ENCODE results near the gene DOCK3.

DNA sequence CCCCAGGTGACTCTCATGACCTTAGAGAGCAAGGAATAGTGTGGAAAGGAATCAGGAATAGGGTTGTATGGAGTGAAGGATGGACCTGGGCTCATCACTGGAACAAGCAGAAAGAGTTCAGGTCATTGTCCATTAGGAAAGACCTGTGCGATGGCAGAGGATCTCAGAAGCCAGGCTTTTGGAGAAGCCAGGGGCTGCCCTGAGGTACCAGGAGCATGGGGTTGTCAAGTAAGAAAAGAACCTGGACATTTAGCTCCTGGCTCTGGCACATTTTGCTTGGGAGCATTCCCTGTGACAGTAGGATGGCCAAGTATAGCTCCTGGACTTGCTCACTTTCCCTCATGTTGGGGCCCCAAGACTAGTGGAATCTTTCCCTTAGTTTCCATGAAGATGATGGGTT, 657.4 kb downstream of the DOCK3 start:
- TF ChIP-seq POLR2A (IDR thresholded peaks at IDR 0.05; ENCODE audit: low read depth, low read length) (no peak), MXI1 (IDR thresholded peaks at IDR 0.05; ENCODE audit: borderline replicate concordance, low read depth, low read length) (no peak), BHLHE40 (IDR thresholded peaks at IDR 0.05; ENCODE audit: low read depth, low read length) (no peak), CHD1 (IDR thresholded peaks at IDR 0.05; ENCODE audit: low read depth, low read length) (no peak), RCOR1 (IDR thresholded peaks at IDR 0.05; ENCODE audit: insufficient replicate concordance, low read length) (no peak), FOS (IDR thresholded peaks at IDR 0.05; ENCODE audit: low read depth, low read length) (no peak), CEBPB (IDR thresholded peaks at IDR 0.05; ENCODE audit: low read depth, low read length) (no peak), RFX5 (IDR thresholded peaks at IDR 0.05; ENCODE audit: low read depth, low read length) (no peak), SMC3 (IDR thresholded peaks at IDR 0.05; ENCODE audit: low read depth, low read length) (no peak)
- TF ChIP-seq, protein P1, sequence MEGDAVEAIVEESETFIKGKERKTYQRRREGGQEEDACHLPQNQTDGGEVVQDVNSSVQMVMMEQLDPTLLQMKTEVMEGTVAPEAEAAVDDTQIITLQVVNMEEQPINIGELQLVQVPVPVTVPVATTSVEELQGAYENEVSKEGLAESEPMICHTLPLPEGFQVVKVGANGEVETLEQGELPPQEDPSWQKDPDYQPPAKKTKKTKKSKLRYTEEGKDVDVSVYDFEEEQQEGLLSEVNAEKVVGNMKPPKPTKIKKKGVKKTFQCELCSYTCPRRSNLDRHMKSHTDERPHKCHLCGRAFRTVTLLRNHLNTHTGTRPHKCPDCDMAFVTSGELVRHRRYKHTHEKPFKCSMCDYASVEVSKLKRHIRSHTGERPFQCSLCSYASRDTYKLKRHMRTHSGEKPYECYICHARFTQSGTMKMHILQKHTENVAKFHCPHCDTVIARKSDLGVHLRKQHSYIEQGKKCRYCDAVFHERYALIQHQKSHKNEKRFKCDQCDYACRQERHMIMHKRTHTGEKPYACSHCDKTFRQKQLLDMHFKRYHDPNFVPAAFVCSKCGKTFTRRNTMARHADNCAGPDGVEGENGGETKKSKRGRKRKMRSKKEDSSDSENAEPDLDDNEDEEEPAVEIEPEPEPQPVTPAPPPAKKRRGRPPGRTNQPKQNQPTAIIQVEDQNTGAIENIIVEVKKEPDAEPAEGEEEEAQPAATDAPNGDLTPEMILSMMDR (conservative IDR thresholded peaks at IDR 0.05; ENCODE audit: low read depth, low read length) = no peak
- TF ChIP-seq, protein P2, sequence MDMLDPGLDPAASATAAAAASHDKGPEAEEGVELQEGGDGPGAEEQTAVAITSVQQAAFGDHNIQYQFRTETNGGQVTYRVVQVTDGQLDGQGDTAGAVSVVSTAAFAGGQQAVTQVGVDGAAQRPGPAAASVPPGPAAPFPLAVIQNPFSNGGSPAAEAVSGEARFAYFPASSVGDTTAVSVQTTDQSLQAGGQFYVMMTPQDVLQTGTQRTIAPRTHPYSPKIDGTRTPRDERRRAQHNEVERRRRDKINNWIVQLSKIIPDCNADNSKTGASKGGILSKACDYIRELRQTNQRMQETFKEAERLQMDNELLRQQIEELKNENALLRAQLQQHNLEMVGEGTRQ (IDR thresholded peaks at IDR 0.05; ENCODE audit: low read depth, low read length) = no peak

All from IMR-90 (cell line).